Activated CD8-positive, alpha-beta memory T cell treated with anti-CD3 and anti-CD28 coated beads, Interleukin-2, amount 50 U/mL, for 48 hours (primary cell): Measurements from ENCODE around the gene RANBP3.
A peak's percentile ranks its signal among the peaks of the same experiment; 100 is the strongest.
"Not testable (repeated sequence)": the region's sequence is repeated elsewhere in the genome, so short reads cannot be mapped to it uniquely, and the experiment has no call there.

Experiments used
- DNase-seq: peaks from one replicate; pipeline ENCODE4 v3.0.0-alpha.2; 2020

RANBP3 gene, protein sequence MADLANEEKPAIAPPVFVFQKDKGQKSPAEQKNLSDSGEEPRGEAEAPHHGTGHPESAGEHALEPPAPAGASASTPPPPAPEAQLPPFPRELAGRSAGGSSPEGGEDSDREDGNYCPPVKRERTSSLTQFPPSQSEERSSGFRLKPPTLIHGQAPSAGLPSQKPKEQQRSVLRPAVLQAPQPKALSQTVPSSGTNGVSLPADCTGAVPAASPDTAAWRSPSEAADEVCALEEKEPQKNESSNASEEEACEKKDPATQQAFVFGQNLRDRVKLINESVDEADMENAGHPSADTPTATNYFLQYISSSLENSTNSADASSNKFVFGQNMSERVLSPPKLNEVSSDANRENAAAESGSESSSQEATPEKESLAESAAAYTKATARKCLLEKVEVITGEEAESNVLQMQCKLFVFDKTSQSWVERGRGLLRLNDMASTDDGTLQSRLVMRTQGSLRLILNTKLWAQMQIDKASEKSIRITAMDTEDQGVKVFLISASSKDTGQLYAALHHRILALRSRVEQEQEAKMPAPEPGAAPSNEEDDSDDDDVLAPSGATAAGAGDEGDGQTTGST

DNA sequence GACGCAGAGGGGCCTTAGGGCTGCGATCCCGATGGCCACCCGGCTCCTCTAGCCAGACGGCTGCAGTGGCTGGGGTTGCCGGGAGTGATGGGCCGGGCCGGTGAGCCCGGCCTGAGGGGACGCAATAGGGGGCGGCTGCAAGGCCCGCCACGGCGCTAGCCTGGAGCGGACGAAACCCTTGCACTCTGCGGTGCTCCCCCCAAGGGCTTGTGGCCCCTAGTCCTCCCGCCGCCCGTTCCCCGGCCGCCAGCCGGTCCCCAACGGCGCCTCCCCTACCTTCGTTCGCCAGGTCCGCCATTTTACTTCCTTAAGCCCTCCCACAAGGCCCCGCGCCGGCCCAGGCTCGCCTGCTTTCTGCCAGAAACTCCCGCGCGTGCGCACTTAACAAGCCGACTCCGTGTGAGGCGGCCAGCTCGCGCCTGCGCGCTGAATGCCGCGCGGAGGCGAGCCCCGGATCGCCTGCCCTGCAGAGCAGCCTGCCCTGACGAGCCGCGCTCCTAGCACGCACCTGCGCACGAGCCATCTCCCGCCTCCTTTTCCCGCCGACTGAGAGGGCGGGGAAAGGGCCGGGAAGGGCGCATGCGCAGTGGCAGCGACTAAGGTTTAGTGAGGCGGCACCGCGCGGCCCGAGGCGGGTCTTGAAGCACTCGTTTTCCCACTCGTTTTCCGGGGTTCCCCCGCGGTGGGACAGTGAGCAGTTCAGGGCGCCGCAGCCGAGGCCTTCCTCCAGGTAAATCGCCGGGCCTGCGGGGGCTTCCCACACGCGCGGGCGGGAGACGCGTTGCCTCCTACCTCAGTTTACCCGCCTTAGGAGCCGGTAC is at the start of gene RANBP3:
Gene RANBP3, minus strand, starts transcription at position 356 of the 821 bp plus-strand sequence. Its CDS starts 58 bp downstream, at position 298.
- DNase-seq: peak; percentile 99

DNA sequence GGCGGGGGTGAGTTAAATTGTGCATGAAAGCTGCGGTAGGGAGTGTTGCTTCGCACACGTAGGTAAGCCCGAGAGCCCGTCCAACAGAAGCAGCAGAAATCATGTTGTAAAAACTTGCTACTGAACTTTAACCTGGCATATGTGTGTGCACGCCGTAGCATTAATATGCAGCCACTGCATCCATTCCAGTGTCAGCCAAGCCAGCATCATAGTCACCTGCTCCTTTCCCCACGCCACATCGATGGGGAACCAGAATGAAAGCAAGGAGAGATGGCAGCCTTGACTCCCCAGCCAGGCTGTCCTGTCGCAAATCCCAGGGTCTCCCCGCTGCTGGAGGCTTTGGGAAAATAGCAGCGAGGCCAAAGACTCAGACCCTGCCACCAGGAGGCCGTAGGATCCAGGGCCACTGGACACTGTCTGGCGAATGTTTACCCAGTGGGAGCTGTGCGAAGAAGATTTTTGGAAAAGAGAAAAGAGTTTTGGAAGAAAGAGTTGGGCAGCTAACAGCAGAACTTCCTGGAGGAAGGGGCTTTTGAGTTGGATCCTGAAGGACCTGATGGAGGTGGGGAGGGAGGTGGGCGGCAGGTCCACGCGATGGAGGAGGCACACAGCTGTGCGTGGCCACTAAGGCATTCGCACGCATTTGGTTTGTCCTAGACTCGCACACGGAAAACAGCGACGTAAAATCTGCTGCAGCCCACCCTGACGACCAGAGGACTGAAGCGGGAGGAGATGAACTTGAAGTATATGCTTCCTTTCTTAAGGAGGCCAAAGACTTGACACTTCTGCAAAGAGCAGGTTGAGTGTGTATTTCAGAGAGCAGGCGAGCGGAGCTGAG is 48.7 kb upstream of the RANBP3 start:
- no peak for DNase-seq

DNA sequence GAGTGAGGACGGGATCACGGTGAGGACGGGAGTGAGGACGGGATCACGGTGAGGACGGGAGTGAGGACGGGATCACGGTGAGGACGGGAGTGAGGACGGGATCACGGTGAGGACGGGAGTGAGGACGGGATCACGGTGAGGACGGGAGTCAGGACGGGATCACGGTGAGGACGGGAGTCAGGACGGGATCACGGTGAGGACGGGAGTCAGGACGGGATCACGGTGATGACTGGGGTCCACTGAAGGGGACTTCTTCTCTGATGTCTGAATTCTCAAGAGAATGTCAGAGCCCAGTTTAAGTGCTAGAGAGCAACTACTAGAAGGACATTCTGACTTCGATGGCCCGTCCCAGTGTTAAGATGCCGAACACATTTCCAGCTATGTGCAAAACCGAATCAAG is 46.8 kb upstream of the RANBP3 start:
- not testable (repeated sequence) for DNase-seq

DNA sequence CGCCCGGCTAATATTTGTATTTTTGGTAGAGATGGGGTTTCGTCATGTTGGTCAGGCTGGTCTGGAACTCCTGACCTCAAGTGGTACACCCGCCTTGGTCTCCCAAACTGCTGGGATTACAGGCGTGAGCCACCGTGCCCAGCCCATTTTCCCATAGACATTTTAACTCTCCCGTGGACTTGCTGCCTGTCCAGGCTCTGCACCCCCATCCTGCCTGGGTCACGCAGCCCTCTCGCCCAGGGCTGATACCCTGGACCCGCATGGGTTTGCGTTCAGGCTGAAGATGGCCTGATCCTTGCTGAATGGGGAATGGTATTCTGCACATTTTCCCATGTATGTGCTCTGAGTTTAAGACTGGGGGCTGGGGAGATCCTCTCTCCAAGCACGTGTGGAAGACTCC is 46.0 kb upstream of the RANBP3 start:
- no peak for DNase-seq

DNA sequence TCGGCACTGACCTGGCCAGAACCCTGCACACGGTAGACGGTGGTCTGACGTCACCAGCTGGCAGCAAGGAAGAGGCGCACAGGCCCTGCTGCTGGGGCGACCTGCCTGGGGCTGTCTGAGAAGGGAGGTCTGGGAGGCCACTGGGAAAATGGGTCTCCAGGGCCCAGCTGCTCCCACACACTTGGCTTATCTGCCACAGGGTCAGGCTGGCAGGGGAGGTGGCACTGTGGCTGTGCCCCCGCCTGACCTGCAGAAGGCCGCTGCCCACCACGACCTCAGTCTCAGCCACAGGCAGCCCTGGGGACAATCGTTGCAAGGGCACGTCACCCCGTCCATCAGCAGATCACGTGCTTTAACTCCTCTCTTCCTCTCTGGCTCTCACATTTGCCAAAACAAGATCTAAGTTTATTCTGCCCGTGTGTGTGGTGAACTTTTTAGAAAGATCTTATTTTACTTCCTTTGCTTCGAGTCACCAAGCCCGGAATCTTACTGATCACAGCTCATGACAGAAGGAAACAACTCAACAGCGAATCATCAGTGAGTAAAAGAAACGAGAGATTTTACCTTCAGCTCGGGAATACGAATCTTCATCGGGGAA is 45.2 kb upstream of the RANBP3 start:
- no peak for DNase-seq

DNA sequence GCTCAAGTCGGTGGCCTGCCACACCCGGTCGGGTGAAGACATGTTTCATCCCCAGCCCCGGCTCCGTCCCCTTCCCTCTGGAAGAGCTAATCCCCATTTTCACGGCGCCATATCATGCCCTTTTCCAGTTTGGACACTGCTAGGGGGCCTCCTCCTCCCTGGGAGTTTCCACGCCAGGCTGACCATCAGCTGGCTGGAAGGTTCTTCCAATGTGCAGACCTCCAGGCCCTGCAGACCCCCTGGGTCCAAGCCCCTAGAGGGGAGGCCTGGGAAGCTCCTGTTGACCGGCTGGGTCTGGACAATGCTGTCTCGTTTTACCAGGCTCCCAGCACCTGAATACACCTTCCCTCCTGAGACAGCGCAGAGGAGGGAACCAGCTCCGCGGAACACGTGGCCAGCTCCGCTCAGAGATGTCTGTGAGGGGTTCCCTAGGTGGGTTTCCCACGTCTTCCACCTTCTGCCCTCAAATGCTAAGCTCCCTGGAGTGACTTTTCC is 44.7 kb upstream of the RANBP3 start:
- no peak for DNase-seq

DNA sequence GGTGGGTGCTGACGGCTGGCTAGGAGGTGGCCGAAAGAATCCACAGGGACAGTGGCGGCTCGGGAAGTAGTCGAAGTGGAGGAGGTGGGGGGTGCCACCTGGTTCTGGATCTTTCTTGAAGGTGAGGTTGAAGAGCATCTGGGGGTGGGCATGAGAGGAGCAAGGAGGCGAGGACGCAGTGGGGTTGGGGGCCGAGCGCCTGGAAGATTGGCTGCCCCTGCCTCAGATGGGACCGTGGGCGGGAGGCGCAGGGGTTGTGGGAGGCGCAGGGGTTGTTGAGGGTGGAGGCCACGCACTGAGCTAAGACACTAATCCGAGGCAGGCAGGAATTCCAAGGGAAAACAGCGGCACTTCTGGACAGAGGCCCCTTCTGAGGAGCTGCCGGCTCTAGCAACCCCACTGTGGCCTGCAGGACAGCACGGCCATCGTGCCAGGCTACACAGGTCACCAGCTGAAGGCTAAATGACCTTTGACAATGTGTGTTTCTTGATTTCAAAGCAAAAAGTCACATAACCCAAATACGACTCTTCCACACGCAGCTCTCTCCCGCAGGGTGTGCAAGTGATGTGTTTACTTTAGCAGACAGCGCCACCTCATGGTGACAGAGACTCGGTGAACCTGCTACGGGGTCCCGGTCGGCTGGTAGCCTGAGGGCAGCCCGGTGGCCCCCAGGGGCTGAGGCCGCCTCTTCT is 44.1 kb upstream of the RANBP3 start:
- peak; percentile 88 for DNase-seq

DNA sequence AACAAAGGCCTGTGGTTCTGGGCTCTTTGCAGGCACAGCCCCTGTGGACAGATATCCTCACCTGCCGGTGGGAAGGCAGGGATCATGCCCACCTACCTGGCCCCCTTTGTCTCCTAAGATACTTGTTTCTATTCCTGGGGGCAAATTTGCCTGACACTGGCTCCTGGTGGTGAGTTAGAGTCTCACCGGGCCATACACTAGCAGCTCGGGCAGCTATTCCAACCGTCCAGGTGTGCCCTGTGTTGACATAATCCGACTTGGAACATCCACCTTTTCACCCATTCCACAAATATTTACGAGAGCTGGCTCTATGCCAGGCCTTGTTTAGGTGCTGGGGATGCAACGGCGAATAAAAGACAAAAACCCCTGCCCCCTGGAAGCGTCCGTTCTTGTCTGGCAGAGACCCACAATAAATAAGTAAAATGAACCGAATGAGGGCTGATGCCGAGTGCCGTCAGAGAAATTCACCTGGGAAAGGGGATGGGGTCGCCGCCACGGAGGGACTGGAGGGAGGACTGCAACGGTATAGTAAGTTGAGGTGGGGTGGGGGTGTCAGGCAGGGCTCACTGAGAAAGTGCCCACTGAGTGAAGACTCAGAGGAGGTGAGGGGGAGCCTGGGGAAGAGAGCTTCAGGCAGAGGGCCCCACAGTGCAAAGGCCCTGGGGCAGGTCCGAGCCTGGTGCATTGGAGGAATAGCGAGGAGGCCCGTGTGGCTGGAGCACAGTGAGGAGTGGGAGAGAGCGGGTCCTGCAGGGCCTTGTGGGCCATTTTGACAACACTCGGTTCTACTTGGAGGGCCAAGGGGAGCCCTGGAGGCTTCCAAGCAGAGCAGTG is 43.2 kb upstream of the RANBP3 start:
- no peak for DNase-seq

DNA sequence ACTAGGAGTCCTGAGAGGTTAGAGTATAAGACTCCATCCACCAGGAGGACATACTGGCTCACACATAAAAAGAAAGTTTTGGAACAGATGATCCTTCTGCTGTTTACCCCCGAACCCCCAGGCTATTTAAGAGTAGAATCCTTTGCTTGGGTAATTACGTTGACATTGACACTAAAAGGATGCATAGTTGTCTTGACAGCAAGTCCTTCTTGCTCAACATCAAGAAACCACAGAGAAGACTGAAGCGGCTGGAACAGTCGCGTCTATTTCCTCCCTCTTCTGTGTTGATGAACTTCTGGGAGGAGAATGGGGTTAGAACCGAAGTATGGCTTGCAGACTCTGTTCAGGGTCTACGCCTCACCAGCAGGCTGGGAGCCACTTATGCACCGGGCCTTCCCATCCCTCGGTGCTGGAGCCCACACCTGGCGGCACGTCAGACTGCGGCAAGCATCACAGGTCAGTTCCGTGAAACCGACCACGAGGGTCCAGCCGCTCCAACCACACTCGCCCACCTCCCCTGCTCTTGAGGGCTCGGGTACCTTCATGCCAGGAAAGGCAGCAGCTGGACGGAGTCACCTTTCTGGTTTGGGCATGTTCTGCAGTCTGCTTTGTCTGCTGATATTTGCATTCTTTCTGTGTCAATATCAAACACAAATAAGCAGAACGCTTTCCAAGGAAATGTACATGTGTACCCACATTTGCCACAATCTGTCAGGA is 42.4 kb upstream of the RANBP3 start:
- no peak for DNase-seq

DNA sequence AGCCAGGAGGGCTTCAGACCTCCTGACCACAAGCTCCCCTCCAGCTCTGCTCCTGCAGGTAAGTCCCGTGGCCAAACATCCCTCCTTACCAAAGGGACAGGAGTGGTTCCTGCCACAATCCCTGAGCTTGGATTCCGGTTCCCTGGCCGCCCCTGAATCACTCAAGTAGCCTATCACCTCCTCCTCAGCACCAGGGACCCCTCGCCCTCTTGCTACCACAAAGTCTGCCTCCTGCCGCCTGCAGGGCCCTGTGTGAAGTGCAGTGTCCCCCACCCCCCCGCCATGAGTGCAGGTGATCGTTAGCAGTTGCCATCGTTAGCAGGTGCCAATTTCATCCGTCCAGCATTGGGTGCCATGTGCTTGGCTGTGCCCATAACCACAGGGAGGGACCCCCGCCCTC is 40.8 kb upstream of the RANBP3 start:
- no peak for DNase-seq

DNA sequence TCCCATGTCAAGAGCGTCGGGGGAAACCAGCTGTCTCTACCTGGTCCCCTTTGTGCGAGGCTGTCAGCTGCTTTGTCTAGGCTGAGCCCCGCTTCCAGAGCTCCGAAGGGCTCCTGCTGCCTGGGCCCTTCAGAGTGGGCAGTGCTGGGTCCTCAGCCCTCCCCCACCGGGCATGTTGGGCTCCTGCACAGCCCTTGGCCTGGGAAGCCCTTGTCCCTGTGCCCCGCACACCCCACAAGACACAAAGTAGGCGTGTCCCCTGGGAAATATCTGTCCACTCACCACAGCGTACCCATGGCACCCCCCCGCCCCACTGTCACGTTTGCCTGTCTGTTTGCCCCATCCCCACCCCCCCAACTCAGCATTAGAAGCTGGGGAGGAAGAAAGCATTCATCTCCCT is 39.6 kb upstream of the RANBP3 start:
- DNase-seq: no peak

DNA sequence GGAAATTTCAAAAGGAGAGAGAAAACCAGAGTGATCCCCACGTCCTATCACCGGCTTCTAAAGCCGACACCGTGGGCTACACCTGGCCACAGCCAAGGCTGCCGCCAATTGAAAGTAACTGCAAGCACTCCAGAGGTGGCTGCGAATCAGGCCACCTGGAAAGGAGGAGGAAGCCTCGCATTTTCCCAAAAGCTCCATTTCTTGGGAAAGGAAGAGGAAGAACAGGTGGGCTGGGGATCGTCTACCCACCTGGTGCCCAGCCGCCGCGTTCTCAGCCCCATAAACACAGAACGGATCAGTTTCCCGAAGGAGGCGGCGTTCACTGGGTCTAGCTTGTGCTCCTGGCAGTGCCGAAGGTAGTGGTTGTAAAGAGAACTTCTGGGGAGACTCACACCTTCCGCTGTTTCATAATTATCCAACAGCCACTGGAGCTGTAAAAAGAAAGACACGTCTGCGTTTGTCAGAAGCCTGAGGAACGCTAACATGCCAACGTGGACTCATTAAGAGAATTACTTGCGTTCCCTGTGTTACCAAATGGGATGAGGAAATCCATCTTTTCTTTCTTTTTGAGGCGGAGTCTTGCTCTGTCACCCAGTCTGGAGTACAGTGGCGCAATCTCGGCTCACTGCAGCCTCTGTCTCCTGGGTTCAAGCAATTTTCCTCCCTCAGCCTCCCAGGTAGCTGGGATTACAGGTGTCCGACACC is 38.1 kb upstream of the RANBP3 start:
- no peak for DNase-seq

DNA sequence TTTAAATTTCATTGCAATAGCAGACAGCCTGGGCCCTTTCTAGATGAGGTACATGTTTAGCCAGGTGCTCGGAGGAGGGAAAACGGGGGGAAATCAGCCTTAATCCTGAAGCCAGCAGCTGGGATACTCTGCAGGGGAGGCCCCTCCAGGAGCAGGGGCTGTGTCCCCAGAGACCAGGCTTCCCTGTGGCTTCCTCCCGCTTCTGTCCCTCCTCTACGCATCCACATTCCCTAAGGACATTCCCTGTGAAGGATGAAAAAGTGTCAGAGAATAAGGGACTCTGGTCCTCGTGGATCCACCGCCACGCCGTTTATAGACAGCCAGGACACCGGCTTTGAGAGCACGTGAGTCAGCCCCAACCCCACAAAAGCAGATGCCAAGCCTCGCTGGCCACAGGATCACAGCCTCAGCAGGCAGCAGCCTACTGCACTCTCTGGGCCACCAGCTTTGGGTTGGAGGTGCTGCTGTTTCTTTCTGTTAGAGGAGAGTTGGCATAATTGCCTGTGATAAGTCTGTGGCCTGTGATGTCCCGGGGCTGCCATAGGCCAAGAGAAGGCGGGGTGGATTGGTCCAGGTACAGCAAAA is 36.7 kb upstream of the RANBP3 start:
- DNase-seq: no peak

DNA sequence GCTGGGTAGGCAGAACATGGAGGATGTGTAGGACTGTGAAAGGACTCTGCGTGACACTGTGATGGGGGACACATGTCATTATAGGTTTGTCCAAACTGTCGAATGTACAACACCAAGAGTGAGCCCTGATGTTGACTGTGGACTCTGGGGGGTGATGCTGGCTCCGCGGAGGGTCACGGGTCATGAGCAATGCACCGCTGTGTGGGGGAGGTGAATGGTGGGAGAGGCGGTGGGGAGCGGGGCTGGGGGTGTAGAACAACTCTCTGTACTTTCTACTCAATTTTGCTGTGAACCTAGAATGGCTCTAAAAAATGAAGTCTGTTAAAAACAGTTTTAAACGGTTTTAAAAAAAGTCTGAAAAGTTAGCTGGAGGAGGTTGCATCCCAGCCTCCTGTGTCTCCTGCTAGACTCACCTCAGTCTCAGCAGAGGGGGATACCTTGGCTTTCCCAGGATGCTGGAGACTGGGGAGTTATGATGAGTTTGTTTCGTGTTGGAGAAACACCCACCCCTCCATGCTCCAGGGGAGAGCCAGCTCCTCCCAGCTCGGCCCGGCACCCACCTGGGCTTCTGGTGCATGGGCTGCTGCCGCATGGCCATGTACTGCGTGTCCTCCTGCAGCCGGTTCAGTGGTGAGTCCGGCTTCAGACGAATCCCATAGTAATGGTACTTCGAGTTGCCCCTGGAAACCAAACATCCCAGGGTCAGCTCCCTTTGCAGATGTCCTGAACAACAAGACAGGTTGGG is 34.7 kb upstream of the RANBP3 start:
- DNase-seq: no peak

DNA sequence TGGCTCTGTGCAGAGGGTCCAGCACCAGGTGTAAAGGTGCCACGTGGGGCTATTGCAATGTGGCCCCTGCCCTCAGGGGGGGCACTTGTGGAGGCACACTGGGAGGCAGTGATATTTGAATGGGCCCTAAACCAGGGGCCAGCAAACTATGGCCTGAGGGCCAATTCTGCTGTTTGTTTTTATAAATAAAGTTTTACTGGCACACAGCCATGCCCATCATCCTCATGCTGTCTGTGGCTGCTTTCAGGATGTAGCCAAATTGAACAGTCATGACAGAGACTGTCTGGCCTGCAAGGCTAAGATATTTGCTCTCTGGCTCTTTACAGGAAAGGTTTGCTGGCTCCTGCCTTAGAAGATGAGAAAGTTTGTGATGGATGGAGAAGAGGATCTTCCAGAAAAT is 33.9 kb upstream of the RANBP3 start:
- DNase-seq: no peak

DNA sequence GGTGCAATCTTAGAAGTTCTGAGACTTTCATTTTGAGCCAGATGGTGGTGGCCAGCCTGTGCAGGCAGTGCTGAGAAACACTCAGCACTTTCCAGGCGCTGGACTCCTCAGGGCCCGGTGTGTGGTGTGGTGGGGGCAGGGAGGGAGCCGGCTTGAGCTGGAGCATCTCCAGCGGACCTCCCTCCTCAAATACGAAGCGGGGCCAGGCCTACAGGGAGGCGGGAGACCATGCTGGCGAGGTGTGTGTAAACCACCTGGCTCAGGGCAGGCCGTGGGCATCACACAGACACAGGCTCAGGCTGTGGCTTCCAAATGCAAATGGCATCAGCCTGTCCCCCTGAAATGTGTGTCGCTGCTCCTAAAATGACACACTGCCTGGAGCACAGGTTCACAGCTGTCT is 33.3 kb upstream of the RANBP3 start:
- no peak for DNase-seq

DNA sequence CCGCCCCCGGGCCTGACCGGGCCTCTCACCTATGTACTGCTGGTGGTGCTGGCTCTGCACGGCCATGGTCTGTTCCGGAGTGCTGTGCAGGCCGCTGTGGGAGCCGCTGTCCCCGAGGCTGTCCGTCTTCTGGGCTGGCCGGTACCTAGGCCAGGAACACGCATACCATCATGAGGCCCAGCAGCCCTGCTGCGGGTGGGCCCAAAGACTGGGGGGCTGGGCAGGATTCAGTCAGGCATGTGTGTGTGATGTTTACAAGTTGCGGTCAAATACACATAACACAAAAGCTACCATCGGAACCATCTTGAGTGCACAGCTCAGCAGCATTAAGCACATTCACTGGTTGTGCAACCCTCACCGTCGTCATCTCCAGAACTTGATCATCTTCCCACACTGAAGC is 32.2 kb upstream of the RANBP3 start:
- DNase-seq: no peak

DNA sequence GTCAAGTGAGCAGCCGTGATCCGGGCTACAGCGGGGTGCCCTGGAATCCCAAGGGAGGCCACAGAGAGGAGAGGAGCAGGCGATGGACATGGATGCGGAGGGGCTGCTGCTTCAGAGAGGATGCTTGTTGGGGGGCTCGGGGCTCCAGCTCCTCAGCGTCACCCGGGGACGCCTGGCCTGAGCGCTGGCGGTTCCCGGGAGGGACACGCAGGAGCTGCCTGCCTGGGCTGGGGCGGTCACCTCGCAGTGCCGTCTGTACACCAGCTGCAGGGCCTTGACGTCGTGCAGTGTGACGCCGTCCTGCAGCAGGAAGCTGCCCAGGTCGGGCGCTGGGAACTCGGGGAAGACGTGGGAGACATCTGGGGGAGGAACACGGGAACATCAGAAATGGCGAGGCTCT is 29.9 kb upstream of the RANBP3 start:
- no peak for DNase-seq
